GM12875 (cell line): ENCODE data around the gene EPHB2.
"Not testable (repeated sequence)": the region's sequence is repeated elsewhere in the genome, so short reads cannot be mapped to it uniquely, and the experiment has no call there.

Source experiments
- H3K4me3 ChIP-seq: one replicate; pipeline ENCODE4 v1.5.1; 2011; ENCODE audit warnings: low read depth, low read length, control low read depth
- CTCF ChIP-seq: IDR thresholded peaks from 2 replicates; pipeline ENCODE4 v1.5.1; 2011; ENCODE audit warnings: low read depth, mild to moderate bottlenecking, control low read depth, inconsistent platforms, low read length, moderate library complexity, borderline replicate concordance; ENCODE audit not compliant: insufficient read depth

The EPHB2 gene

GRCh38 chr1:22932803-22933470, 222.3 kb downstream of the EPHB2 start:
- no peak for TF ChIP-seq CTCF
- H3K4me3 ChIP-seq = no peak overlapping the region

GRCh38 chr1:22935433-22935832, 224.8 kb downstream of the EPHB2 start:
- TF ChIP-seq CTCF = no peak
- no peak overlapping the region for H3K4me3 ChIP-seq

- no peak overlapping the region for H3K4me3 ChIP-seq
- no peak for TF ChIP-seq CTCF
Observed at GRCh38 chr1:22936681-22937080, 226.0 kb downstream of the EPHB2 start.

- no peak for TF ChIP-seq CTCF
- H3K4me3 ChIP-seq = no peak overlapping the region
Observed at GRCh38 chr1:22941257-22941656, 230.6 kb downstream of the EPHB2 start.

- H3K4me3 ChIP-seq = no peak overlapping the region
- TF ChIP-seq CTCF = no peak
Observed at GRCh38 chr1:22944346-22945055, 233.9 kb downstream of the EPHB2 start.

- not testable (repeated sequence) for H3K4me3 ChIP-seq
Observed at GRCh38 chr1:22945171-22945570, 234.5 kb downstream of the EPHB2 start.

- H3K4me3 ChIP-seq = no peak overlapping the region
- no peak for TF ChIP-seq CTCF
Observed at GRCh38 chr1:22949822-22950331, 239.2 kb downstream of the EPHB2 start.
